GM18907 (cell line): ENCODE data around the gene CHMP3.
"Not testable (repeated sequence)": the region's sequence is repeated elsewhere in the genome, so short reads cannot be mapped to it uniquely, and the experiment has no call there.

Experiments
- ATAC-seq: cut with Tn5 transposase; IDR thresholded peaks from one replicate; pipeline ENCODE4 v1.9.1; 2021; ENCODE audit warnings: mild to moderate bottlenecking, moderate library complexity; ENCODE audit not compliant: unreplicated experiment

CHMP3 gene

GRCh38 chr2:86549963-86550725, 13.1 kb downstream of the CHMP3 start:
- not testable (repeated sequence) for ATAC-seq

DNA sequence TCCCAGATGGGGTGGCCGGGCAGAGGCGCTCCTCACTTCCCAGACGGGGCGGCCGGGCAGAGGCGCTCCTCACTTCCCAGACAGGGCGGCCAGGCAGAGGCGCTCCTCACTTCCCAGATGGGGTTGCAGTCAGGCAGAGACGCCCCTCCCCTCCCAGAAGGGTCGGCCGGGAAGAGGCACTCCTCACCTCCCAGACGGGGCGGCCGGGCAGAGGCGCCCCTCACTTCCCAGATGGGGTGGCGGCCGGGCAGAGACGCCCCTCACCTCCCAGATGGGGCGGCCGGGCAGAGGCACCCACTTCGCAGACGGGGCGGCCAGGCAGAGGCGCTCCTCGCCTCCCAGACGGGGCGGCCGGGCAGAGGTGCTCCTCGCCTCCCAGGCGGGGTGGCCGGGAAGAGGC, 13.8 kb downstream of the CHMP3 start:
- ATAC-seq = not testable (repeated sequence)

DNA sequence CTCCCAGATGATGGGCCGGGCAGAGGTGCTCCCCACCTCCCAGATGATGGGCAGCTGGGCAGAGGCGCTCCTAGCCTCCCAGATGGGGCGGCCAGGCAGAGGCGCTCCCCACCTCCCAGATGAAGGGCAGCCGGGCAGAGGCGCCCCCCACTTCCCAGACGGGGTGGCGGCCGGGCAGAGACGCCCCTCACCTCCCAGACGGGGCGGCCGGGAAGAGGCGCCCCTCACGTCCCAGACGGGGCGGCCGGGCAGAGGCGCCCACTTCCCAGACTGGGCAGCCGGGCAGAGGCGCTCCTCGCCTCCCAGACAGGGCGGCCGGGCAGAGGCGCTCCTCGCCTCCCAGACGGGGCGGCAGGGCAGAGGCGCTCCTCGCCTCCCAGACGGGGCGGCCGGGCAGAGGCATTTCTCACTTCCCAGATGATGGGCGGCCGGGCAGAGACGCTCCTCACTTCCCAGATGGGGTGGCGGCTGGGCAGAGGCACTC, 14.3 kb downstream of the CHMP3 start:
- not testable (repeated sequence) for ATAC-seq

- ATAC-seq = not testable (repeated sequence)
Observed at GRCh38 chr2:86548165-86548912, 14.9 kb downstream of the CHMP3 start.

DNA sequence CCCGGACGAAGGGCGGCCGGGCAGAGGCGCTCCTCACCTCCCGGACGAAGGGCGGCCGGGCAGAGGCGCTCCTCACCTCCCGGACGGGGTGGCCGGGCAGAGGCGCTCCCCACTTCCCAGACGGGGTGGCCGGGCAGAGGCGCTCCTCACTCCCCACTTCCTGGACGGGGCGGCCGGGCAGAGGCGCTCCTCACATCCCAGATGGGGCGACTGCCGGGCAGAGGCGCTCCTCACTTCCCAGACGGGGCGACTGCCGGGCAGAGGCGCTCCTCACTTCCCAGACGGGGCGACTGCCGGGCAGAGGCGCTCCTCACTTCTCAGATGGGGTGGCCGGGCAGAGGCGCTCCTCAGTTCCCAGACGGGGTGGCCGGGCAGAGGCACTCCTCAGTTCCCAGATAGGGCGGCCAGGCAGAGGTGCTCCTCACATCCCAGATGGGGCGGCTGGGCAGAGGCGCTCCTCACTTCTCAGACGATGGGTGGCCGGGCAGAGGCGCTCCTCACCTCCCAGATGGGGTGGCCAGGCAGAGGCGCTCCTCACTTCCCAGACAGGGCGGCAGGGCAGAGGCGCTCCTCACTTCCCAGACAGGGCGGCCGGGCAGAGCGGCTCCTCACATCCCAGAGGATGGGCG, 17.8 kb downstream of the CHMP3 start:
- not testable (repeated sequence) for ATAC-seq

DNA sequence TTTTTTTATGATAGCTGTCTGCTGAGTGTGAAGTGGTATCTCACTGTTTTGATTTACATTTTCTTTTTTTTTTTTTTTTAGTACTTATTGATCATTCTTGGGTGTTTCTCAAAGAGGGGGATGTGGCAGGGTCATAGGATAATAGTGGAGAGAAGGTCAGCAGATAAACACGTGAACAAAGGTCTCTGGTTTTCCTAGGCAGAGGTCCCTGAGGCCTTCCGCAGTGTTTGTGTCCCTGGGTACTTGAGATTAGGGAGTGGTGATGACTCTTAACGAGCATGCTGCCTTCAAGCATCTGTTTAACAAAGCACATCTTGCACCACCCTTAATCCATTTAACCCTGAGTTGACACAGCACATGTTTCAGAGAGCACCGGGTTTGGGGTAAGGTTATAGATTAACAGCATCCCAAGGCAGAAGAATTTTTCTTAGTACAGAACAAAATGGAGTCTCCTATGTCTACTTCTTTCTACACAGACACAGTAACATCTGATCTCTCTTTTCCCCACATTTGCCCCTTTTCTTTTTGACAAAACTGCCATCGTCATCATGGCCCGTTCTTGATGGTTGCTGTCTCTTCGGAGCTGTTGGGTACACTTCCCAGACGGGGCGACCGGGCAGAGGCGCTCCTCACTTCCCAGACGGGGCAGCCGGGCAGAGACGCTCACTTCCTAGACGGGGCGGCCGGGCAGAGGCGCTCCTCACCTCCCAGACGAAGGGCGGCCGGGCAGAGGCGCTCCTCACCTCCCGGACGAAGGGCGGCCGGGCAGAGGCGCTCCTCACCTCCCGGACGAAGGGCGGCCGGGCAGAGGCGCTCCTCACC, 18.8 kb downstream of the CHMP3 start:
- not testable (repeated sequence) for ATAC-seq

- no peak for ATAC-seq
Observed at GRCh38 chr2:86543793-86544192, 19.4 kb downstream of the CHMP3 start.

DNA sequence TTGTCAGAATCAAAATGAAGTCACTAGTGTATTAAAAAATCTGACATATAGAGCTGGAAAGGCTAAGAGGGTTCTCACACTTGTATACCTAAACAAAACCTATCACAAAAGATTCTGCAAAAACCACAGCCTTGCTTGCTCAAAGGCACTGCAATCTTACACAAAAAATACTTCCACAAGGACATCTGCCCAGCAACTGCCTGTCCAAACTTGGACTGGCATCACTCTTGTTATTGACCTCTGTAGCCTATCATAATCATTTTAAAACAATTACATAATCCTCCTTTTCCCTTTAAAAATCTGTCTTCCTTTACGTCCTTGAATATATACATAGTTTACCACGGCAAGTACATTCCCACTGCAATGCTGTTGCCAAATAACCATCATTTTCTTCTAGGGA, 19.9 kb downstream of the CHMP3 start:
- ATAC-seq = no peak

DNA sequence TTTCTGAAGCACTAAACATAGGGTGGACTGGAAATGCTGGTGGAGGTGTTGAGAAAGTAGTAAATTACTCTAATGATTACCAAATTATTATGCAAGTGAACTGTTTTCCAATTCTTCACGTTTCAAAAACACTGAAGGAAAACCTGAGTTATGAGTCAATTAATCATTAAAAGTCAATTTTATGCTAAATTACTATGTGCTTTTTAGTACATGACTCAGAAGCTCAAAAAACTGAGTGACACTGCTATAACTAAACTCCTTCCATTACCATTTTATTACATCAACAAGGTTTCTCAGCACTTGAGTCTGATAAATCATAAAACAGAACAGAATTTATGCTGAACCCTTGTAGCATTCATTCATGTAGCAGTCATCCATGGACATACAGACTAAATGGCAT, 20.4 kb downstream of the CHMP3 start:
- no peak for ATAC-seq

DNA sequence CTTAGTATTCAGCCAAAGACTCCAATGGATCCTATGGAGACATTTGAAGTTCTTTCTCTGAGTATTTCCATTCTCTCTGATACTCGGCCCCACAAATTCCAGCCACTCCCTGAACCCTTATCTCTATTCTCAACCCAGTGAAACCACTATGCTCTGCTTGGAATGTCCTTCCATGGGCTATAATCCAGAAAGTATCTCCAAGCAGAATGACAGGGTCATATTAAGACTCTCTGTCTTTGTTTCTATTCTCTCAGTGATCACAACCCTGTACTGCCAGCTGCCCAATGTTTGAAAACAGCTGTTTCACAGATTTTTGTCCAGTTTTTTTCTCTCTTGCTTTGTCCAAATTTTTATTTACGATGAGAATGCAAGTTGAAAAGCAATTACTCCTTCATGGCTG, 21.9 kb downstream of the CHMP3 start:
- no peak for ATAC-seq

DNA sequence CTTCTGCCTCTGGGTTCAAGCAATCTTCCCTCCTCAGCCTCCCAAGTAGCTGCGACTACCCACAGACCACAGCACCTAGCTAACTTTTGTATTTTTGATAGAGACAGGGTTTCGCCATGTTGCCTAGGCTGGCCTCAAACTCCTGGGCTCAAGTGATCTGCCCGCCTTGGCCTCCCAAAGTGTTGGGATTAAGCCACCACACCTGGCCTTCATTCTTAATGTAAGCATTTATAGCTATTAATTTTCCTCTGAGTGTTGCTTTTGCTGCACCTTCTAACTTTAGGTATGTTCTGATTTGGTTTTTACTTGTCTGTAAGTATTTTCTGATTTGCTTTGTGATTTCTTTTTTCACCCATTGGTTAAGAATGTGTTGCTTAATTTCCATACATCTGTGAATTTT, 29.7 kb downstream of the CHMP3 start:
- ATAC-seq = no peak

DNA sequence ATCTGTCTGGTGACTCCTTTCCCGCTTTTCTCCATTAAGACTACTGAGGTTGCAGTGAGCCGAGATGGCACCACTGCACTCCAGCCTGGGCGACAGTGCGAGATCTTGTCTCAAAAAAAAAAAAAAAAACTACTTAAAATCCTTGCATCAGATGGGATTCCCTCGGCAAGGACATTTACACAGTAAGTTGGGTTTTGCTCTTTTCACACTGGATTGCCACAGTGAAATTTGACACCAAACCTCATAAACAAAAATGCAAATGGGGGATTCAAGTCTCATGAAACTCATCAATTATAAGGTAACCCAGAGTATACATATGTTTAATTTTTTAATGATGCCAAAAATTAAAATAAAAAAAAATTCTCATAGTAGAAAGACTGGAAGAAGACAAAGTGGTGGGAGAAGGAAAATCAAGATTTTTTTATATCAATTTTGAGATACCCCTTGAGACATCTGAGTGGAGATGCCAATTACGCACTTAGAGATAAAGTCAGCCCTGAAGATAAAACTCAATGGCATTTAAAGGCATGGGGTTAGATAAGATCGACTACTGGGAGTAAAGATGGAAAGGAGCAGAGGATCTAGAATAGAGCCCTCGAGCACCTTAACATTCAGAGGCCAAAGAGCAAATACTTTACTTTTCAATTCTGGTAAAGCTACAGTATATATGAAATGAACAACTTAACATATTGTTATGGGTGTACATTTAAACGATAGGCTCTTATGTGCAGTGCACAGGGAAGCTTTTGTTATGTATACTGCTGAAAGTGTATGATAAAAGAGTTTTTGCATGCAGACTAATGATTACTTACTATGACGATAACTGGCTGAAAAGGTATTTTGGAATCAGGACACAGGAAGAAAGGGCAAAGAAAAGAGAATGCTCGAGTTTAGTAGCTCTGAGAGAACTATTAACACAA, 37.6 kb downstream of the CHMP3 start:
- no peak for ATAC-seq

DNA sequence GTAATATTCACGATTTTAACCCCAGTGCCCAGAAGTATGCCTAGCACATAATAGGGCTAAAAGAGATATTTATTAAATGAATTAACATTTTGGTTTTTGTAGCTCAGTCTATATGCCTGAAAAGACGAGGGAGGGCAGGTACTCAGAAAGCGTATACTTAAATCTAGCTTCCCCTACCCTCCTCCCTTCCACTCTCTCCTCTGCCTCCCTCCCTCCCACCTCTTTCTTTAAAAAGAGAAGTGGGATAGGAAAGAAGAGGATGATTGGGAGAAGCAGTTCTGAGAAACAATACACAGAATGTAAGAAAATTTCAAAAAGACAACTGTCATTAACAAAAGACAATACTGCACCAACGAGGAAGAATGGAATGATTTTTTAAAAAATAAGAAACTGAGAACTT, 39.8 kb downstream of the CHMP3 start:
- ATAC-seq = no peak

DNA sequence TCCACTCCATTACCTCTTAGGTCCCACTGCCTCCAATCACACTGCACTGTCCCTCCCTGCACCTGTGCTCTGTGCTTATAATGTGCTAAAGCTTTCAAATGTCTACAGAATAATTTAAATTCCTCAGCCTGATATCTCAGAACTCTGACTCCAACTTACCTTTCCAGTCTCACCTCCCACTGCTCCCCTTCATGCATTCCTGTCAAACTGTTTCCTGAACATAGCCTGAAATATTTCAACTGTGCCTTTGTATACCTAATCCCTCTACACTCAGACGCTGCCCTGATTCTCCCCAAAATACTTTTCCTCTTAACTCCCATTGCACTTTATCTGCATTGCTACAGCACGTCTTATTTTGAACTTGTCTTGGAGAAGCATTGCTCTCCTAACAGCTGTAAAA, 40.5 kb downstream of the CHMP3 start:
- ATAC-seq = no peak

GRCh38 chr2:86521922-86522321, 41.3 kb downstream of the CHMP3 start:
- no peak for ATAC-seq

GRCh38 chr2:86520153-86520552, 43.1 kb downstream of the CHMP3 start:
- ATAC-seq = no peak

DNA sequence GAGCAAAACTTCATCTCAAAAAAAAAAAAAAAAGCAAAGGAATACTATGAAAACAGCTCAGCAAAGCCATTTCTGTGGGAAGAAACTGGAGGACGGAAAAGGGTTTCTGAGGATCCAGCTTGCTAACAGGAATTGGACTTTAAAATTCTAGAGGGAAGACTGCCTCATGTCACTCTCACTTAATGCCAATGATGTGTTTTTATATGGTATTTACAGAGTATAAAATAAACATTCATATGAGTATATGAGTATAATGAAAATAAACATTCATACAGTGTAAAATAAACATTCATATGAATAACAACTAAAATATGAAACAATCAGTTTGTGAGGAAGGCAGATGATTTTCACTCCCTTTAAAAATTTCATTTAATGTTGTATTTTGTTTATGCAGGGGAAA, 43.9 kb downstream of the CHMP3 start:
- no peak for ATAC-seq

DNA sequence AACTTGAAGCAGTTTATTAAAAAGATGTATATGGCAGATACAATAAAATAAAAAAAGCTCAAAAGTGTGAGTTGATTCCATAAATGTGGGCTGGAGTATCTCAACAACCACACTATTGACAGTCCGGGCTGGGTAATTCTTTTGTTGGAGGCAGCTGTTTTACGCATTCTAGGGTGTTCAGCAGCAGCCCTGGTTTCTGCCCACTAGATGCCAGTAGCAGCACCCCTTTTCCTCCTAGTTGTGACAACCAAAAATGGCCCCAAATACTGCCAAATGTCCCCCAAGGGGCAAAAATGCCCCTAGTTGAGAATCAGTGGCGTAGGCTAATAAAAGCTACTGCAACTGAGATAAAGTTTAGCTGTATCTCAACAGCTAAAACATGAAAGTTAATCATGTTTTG, 44.8 kb downstream of the CHMP3 start:
- no peak for ATAC-seq

- no peak for ATAC-seq
Observed at GRCh38 chr2:86513948-86514660, 49.1 kb downstream of the CHMP3 start.
